ENCODE measurements around the gene CXXC4.

Gene CXXC4

GRCh38 chr4:104494822-104495559 is at the start of gene CXXC4:
CXXC4 (minus strand) TSS chr4:104494894; CDS start chr4:104491802, 3,092 bp downstream.
- DNase-seq: peak; percentile 19

DNA sequence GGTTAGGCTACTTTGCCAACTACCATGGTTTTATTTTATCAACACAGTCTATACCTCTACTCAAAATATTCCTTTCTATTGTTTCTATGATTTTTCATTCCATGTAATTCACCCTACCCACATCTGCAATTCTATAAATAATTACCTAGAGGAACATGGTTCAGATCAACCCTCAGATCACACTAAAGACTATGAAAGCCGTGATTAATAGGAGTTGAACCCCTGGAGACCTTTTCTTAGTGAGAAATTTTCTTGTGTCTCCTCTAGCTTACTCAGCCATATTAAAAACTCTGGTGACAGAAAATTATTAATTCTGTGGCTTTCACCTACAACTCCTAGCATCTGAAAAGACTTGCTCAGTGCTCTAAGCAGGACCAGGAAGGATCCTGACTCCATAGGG is 38.5 kb upstream of the CXXC4 start:
- no peak for DNase-seq

DNA sequence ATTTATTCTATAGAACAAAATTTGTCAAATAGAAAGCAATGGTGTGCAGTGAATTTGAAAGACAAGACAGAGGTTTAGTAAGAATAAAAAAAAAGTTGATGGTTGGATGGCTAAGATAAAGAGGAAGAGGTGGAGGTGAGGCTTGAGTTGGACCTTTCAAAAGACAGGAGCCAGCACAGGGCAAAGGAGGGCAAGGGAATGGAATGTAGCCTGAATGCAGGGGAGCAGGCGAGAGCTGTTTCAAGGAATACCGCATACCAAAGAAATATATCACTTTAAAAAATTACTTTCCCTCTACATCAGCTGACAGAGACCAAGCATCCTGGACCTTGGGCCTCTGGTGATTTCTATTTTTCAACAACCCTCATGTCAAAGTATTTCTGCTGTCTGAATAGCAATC is 38.0 kb upstream of the CXXC4 start:
- no peak for DNase-seq

DNA sequence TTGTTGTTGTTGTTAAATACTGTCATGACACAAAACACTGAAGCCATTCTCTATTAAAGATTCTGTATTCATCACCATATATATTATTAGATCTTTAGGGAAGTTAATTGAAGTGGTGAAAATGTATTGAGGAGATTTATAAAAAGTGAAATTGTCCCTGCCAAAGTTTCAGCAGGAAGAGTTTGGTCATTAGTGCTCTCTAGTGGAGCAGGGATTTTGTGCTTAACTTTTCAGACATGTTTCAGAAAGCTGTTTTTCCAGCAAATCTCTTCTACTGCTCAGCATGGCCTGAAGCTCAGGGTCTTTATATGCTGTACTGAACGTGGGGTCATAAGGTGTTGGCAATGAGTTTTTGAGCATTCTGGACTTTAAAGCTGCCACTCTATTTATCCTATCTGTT is 36.7 kb upstream of the CXXC4 start:
- no peak for DNase-seq

DNA sequence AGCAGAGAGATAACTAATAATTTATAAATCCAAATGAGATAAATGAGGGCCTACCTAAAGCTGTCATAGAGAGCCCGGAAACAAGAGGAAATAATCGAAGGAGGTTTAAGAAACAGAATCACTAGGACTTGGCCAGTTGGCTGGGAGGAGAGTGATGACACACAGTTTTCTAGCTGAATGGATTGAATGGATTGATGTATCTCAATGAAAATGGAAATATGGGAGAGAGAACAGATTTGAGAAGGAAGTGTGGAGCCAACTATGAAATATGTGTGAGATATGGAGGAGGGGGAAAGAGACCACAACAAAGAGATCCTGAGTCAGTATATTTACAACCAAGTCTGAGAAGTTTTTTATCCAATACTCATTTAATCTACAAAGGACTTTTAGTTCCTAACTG is 35.7 kb upstream of the CXXC4 start:
- DNase-seq: no peak

- DNase-seq: no peak
Measured at GRCh38 chr4:104524591-104524990, 29.9 kb upstream of the CXXC4 start.

DNA sequence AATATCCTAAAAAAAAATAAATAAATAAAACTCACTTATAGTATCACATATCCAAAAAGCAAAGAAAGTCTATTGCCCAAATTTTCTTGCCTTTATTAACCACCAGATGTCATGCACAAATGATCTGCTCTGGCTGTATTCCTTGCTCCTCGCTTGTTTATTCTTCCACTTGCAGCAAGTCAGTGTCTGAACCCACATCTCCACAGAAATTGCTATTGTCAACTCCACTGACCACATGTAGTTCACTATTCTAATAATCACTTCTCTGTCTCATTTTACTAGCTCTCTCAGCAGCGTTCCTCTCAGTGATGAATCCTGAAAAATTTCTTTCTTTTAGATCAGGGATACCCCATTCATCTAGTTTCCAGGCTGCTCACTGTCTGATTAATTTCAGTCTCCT is 29.3 kb upstream of the CXXC4 start:
- no peak for DNase-seq

GRCh38 chr4:104519588-104519987 is 24.9 kb upstream of the CXXC4 start:
- DNase-seq: no peak

- DNase-seq: no peak
Measured at GRCh38 chr4:104516884-104517283, 22.2 kb upstream of the CXXC4 start.

DNA sequence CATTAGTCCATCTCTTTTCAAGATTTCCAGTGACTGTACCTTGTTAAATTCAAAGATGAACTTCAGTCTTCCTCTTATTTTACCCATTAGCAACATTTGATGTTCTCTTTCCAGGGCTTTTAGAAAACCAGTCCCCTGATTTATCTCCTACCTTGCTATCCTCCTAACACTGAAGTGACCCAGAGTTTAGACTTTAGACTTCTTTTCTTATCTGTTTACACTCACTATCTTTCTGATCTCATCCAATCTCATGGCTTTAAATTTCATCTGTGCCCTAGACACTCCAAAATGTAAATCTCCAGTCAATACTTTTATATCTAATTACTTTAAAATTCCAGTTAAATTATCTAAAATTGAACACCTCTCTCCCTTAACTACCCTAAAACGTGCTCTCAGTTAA is 13.5 kb upstream of the CXXC4 start:
- no peak for DNase-seq

- no peak for DNase-seq
Measured at GRCh38 chr4:104507112-104507511, 12.4 kb upstream of the CXXC4 start.

DNA sequence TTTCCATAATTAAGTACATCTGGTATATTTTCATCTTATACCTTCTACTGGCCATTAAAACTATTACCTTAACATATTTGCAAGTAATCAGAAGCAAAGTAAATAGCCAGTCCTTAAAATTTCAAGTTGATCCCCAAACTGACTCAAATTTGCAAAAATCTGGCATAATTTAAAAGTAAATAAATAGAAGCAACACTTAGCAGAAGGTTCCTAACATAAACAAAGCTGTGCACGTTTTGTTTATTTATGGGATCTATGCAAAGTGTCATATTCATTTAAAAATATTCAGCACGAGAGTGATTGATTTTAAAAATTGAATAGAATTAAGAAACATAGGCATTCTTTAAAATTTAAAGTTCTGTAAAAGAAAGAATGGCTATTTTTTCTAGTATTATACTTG is 9.8 kb upstream of the CXXC4 start:
- DNase-seq: no peak

DNA sequence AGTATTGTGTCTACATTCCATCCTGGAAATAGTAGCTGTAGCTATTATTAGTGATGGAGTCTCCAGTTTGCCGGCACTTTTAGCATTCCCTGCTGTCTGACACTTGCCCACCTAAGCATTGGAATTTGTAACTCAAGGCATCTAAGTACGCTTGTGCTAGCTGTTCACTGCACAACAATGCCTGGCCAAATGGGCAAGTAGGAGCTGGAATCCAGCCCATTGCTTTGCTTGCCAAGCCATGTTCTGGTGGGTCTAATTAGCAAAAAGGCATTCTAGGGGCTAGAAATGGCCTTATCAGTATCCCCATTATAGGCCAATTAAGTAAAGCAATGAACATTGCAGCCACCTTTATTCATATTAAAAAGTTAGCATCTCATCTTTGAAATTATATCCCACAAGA is 7.8 kb upstream of the CXXC4 start:
- DNase-seq: no peak

- DNase-seq: no peak
Measured at GRCh38 chr4:104501290-104501689, 6.6 kb upstream of the CXXC4 start.

DNA sequence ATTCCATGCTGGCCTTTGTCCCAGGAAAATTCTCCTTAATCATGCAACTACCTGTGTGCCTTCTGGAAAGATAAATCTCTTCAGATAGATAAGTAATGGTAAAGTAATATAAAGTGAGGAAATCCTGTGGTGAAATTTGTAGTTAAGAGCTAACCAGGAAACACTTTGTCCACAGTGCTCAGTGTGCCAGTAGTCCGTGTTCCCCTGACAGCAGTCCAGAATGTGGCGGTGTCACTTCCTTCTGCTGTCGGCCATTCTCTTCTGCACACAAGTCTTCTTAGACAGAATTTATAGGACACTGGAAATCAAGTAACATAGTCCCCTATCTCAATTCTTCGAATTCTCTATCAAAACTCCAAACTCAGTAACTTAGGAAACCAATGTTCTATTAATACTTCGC is 5.7 kb upstream of the CXXC4 start:
- no peak for DNase-seq

DNA sequence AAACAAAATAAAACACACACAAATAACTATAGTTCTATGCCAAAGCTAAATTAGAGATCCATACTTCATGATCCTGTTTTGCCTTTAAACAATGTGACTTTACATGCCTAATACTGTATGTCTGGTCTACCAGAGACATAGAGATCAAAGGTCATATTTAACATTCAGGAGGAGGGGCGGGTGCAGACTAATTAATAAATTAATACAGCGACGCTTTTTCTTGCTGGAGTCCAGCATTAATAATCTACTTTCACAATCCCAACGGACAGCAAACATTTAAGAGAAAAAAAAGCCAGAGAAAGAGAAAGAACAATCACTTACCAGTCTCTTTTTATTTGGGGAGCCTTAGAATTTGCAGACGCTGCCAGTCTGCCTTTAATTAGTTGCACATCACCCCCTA is 509 bp downstream of the CXXC4 start:
- DNase-seq: no peak

DNA sequence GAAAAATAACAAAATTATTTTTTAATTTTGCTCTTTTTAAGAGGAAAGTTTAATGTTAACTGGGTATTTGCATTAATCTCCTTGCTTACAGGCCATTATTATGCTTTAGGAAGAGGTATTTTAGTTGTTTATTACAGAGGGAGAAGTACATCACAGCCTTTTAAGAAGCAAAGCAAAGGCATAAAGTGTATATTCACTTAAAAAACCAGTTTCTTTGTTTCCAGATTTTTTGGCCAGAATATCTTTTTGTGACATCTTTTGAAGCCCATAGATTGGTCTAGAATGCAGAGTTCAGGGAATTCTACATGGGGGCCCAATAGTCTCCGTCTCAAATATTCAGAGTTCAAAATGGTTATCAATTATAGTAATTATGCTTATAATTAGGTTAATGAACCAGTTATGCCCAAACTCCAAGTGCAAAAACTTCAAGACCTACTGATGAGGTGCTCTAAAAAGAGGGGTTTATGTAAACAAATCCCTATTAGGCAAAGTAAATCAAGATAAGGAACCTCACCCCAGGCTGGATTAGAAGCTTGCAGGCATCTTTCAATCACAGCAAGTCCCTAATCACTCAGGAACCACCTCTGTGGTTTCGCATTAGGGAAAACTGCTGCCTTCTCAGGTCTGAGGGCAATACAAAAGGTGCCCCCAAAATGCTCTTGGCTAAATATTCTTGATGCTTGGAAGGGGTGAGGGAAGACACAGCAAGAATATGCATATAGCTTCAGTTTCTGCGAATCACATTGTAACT is 1.4 kb downstream of the CXXC4 start:
- DNase-seq: no peak

DNA sequence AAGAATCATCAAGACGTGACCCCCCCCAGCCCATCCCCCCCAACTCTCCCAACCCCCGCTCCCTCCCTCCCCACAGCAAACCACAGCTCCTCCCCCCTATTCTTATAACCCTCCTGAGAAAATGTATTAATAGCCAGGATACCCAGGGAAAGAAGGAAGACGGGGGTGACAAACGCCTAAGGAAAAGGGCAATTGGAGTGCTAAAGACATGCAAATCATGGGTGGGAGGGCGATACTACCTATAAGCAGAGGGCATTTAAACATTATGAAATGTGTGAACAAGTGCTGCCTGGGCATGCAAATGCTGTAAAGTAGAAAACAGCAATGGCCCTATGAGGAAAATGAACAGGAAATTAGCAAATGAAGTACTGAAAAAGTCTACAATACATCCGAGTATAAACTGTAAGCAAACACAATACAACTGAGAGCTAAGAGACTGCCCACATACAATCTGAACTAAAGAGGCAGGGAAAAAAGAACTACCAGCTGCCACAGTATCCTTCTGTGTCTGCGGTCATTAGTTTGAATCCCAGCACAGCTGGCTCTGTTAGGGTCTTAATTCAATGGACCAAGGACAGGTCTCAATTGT is 2.4 kb downstream of the CXXC4 start:
- no peak for DNase-seq

GRCh38 chr4:104491481-104492182 is 3.1 kb downstream of the CXXC4 start:
- DNase-seq: peak; percentile 53

DNA sequence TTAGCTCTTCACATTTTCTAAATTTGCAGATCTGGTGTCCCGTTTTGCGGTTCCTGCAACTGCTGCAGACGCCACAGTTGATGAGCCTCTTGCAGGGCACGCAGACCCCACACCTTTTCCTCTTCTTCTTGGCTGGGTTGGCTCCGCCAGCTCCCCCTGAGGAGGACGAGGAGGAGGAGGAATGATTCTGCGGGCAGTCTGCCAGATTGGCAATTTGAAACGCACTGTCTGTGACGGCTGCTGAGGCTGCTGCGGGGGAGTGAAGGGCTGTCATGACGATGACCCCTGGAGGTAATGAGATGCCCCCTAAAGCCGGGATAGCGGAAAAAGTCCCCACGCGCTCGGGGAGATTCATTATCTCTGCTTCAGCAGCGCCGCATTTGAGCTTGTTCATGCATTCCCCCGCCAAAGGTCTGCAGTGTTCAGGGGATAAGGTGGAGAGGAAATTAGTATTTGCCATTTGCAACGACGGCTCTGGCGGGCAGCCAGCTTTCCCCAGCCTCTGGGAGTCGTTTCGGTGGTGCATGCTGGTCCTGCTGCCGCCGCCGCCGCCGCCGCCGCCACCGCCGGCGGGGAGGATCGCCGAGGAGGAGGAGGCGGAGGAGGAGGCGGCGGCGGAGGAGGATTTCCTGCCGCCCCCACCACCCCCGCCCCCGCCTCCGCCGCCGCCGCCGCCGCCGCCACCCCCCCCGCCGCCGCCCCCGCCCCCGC is 3.8 kb downstream of the CXXC4 start:
- DNase-seq: peak; percentile 58

DNA sequence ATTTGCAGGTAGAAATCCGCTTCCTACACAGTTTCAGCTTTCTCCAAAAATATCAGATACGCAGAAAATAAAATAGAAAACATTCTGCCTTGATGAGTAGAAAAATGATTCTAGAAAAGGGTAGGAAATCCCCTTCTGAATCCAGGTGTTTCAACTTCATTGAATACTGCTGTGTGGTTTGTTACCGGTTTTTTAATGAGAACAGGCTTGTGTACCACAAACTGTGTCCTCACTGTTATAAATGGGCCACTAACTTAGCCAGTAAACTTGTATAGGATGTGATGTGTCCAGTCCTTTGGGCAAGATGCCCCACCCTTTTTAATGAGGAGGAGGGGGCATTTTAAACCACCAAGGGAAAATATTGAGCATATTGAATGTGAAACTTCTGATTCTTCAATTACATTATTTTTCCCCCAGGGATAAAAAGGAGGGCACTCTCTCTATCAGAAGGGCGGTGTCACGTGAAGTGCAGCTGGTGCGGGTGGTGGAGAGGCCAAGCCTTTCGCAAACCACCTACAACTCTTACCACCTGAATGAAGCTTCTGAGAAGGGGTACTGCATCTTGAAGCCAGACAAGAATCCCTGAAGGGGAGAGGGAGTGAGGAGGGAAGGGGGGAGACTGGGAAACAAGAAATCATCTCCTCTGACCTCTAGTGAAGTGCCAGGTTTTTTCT is 4.5 kb downstream of the CXXC4 start:
- no peak for DNase-seq

DNA sequence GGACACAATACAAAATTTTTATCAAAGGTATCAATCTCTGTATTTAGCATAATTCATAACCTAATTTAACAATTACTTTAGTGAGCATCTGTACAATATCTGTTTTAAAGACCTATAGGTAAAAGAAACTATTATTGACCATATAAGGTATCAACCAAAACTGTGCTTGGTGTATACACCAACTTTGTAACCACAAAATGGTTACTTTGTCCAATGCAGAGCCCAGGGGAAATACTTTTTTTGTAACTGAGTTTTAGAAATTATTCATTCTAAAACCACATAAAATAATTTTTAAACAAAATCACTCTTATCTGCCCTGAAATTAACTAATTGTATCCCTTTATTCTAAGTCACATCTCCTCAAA is 5.0 kb downstream of the CXXC4 start:
- DNase-seq: no peak
